Progenitor cell of endocrine pancreas (in vitro differentiated cells): ENCODE measurements around the gene TAOK2. TPM values are rescaled to one million over a fixed set of nuclear protein-coding genes. Genes with fewer than 3 reads are reported as not detected.

Experiments
- DNase-seq: peaks from one replicate; pipeline ENCODE4 v3.0.0; 2021; ENCODE audit warnings: low spot score; ENCODE audit not compliant: unreplicated experiment
- H3K27ac Mint-ChIP-seq: 2 replicates; pipeline ENCODE4 v1.8.0; 2021; ENCODE audit warnings: mild to moderate bottlenecking, moderate library complexity, mixed read lengths
- H3K27me3 Mint-ChIP-seq: 2 replicates; pipeline ENCODE4 v1.8.0; 2021; ENCODE audit warnings: mixed read lengths
- H3K36me3 Mint-ChIP-seq: 2 replicates; pipeline ENCODE4 v1.8.0; 2022; ENCODE audit warnings: mixed read lengths; ENCODE audit not compliant: insufficient read depth
- H3K4me1 Mint-ChIP-seq: 2 replicates; pipeline ENCODE4 v1.8.0; 2021; ENCODE audit warnings: low read depth, mixed read lengths
- H3K4me3 Mint-ChIP-seq: 2 replicates; pipeline ENCODE4 v1.8.0; 2021; ENCODE audit warnings: low read depth, mild to moderate bottlenecking, moderate library complexity, mixed read lengths
- H3K9me3 Mint-ChIP-seq: 2 replicates; pipeline ENCODE4 v1.8.0; 2021; ENCODE audit warnings: low read depth, mixed read lengths
- total RNA-seq: library from RNA; stranded (reverse); gene quantifications from 2 replicates; pipeline ENCODE4 v1.2.1, GENCODE V29; 2021
- TF ChIP-seq, protein P1 (sequence below): fragments of 200-600 bp; sonication (generic); IDR thresholded peaks from one replicate; pipeline ENCODE4 v1.5.0; 2021; ENCODE audit warnings: antibody characterized with exemption, mild to moderate bottlenecking; ENCODE audit not compliant: unreplicated experiment

Gene TAOK2
- total RNA-seq, 1 donor from 2014 or later, result 54.0 TPM

DNA sequence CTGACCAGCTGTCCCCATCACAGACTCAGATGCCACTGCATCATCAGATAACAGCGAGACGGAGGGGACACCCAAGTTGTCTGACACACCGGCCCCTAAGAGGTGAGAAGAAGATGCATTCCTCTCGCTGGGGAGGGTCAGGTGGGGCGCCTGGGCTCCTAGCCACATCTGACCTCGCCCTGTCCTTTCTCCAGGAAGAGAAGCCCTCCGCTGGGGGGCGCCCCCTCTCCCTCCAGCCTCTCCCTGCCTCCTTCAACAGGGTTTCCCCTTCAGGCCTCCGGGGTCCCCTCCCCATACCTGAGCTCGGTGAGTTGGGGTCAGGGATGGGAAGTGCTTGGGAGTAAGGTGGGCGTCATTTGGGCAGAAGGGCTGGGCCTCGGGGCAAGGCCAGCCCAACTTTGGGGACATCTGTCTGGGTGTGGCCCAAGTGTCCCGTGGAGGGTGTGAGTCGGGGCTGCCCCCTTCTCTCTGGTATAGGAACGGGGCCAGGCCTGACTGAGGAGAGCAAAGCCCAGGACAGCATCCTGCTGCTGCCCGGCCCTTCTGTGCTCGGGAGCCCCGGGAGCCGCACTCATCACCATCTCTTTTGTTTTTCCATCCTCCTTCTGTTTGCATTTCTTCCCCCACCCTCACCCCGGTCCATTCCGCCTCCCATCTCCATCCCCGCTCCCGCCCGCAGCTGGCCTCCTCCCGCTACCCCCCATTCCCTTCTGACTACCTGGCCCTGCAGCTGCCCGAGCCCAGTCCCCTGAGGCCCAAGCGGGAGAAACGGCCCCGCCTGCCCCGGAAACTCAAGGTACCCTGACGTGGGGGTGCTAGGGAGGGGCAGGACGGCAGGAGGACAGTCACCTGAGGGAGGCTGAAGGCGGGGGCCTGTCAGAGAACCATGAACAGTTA lies 27.3 kb downstream of the TAOK2 start:
- no peak for DNase-seq
- TF ChIP-seq, protein P1, sequence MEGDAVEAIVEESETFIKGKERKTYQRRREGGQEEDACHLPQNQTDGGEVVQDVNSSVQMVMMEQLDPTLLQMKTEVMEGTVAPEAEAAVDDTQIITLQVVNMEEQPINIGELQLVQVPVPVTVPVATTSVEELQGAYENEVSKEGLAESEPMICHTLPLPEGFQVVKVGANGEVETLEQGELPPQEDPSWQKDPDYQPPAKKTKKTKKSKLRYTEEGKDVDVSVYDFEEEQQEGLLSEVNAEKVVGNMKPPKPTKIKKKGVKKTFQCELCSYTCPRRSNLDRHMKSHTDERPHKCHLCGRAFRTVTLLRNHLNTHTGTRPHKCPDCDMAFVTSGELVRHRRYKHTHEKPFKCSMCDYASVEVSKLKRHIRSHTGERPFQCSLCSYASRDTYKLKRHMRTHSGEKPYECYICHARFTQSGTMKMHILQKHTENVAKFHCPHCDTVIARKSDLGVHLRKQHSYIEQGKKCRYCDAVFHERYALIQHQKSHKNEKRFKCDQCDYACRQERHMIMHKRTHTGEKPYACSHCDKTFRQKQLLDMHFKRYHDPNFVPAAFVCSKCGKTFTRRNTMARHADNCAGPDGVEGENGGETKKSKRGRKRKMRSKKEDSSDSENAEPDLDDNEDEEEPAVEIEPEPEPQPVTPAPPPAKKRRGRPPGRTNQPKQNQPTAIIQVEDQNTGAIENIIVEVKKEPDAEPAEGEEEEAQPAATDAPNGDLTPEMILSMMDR, result no peak
- H3K4me1 Mint-ChIP-seq, result peaks cover 7% of the 10 kb centered on the region
- no peaks in the 10 kb centered on the region for H3K9me3 Mint-ChIP-seq
- H3K4me3 Mint-ChIP-seq, result no peak overlapping the region
- H3K36me3 Mint-ChIP-seq, result peaks cover 4% of the 10 kb centered on the region
- no peaks in the 10 kb centered on the region for H3K27me3 Mint-ChIP-seq
- no peak overlapping the region for H3K27ac Mint-ChIP-seq

DNA sequence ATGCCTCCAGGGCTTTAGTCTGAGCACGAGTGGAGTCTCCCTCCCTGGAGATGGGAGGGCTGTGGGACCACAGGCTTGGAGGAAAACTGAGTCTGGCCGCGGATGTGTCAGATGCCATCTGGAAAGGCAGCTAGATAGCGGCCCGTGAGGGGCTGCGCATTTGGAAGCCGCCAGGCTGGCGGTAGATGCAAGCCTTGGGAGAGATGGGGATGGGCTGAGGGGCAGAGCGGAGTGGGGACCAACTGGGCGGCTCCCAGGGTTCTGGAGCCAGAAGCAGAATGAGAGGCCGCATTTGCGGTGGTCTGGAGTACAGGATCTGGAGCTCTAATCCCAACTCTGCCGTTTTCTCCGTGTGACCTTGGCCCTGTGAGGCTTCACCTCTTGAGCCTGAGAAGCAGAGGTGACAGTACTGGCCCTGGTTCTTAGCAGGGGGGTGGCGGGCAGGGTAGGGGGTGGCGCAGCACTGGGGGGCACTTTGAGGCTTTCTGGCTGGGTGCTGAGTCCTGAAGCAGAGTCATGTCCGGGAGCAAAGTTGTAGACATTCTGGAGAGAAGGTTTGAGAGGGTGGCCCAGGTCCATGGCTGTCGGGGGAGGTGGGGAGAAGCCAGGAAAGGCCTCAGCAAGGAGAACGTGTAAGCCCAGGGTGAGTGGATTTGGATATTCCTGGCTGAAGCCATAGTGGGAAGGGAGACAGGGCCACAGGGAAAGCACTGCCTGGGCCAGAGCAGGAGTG lies 29.1 kb downstream of the TAOK2 start:
- peaks cover 2% of the 10 kb centered on the region for H3K27me3 Mint-ChIP-seq
- no peak overlapping the region for H3K27ac Mint-ChIP-seq
- H3K9me3 Mint-ChIP-seq, result no peaks in the 10 kb centered on the region
- peaks cover 5% of the 10 kb centered on the region for H3K36me3 Mint-ChIP-seq
- H3K4me3 Mint-ChIP-seq, result no peak overlapping the region
- DNase-seq, result no peak
- TF ChIP-seq, protein P1, result no peak
- no peaks in the 10 kb centered on the region for H3K4me1 Mint-ChIP-seq

DNA sequence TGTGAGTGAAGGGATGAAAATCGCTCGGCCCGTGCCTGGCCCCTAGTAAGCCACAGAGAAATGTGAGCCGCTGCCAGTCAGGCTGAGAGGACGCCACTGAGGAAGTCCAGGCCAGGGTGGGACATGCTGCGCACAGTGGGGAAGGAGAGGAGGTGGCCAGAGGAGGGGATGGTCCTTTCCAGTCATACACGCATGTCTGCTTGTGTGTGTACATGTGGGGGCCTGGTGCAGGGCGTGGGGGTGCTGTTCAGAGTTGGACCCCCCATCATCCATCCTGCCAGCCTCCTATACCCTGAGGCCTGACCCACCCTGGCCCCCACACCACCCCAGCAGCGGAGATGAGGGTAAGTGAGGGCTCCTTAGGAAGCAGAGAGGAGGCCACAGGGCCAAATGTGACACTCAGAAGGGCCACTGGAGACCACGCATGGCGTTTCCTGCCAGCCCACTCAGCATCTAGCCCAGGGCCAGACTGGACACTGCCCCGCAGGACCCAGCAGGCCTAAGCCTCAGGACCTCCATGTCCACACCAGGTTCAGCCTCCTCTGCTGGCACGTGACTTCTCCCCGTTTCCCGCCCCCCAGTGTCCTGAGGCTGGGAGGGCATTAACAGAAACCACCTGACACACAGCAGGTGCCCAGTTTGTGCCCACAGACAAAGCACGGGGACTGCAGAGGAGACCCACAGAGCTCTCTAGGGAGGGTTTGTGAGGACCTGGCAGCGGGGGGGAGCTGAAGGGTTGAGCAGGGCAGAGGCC lies 30.2 kb downstream of the TAOK2 start:
- no peaks in the 10 kb centered on the region for H3K9me3 Mint-ChIP-seq
- TF ChIP-seq, protein P1, result no peak
- H3K4me1 Mint-ChIP-seq, result no peaks in the 10 kb centered on the region
- H3K27ac Mint-ChIP-seq, result peak overlapping the region; percentile 29
- DNase-seq, result no peak
- peaks cover 5% of the 10 kb centered on the region for H3K36me3 Mint-ChIP-seq
- no peak overlapping the region for H3K4me3 Mint-ChIP-seq
- H3K27me3 Mint-ChIP-seq, result peaks cover 13% of the 10 kb centered on the region

DNA sequence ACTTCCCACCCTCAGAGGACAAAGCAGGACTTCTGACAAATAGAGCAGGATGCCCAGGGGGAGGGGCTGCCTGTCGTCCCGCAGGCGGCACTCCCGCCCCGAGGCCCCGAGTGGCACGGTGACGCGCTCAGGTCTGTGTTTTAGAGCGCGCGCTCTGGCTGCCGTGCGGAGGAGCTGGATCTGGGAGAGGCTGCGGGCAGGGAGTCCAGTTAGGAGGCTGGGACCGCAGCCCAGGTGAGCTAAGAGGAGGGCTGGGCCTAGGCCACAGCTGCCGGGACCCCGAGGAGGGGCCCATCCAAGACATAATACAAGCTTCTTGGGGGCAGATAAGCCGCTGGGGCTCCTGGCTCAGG lies 30.7 kb downstream of the TAOK2 start:
- Mint-ChIP-seq H3K36me3 (peaks cover 4% of the 10 kb centered on the region), H3K27me3 (peaks cover 18% of the 10 kb centered on the region), H3K4me1 (no peaks in the 10 kb centered on the region), H3K27ac (no peak overlapping the region), H3K9me3 (no peaks in the 10 kb centered on the region), H3K4me3 (no peak overlapping the region)
- TF ChIP-seq, protein P1, result no peak
- no peak for DNase-seq

DNA sequence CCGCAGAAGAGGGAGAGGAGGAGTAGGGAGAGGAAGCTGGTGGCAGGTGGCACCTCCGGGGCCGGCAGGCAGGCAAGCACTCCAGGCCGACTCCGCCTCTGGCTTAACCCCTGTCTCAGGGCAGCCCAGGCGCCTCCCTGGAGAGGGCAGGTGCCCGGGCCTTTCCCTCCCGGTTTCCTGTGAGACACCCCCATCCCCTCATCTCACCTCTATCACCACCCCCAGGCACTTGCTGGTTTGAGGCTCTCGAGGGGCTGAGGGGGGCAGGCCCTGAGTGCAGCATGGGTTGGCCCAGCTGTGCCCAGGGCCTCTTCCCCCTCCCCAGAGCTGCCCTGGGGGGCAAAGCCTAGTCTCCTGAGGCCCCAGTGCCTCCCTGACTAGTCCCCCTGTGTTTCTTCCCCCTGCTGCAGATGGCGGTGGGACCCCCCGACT lies 31.2 kb downstream of the TAOK2 start:
- DNase-seq, result no peak
- TF ChIP-seq, protein P1, result no peak
- Mint-ChIP-seq H3K4me1 (no peaks in the 10 kb centered on the region), H3K27ac (no peak overlapping the region), H3K36me3 (peaks cover 4% of the 10 kb centered on the region), H3K27me3 (peaks cover 21% of the 10 kb centered on the region), H3K9me3 (no peaks in the 10 kb centered on the region), H3K4me3 (no peak overlapping the region)
